ENCODE data around the gene ATP8A1. TPM values are rescaled to one million over a fixed set of nuclear protein-coding genes. Genes with fewer than 3 reads are reported as not detected.
"Not testable (repeated sequence)": the region's sequence is repeated elsewhere in the genome, so short reads cannot be mapped to it uniquely, and the experiment has no call there.

The ATP8A1 gene
- total and polyA plus RNA-seq, 4 donors, result 0.38 to 13.2 (median 6.7) TPM

DNA sequence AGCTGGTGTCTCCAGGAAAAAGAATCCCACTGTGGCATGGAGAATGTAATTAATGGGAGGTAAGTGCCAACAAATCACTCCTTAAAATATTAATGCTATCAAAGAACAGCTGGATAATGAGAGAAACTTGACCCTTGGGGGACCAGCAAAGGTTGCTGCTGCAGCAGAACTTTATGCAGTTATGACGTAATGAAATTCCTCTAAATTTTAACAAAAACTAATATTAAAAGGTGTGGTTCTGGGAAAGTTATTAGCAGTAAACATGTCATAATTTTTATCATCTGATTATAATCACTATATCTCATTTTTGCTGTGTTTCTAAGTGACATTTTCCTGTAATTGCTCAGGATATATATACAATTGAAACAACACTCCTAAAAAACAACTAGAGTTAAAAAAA is 261.3 kb downstream of the ATP8A1 start:
- intact Hi-C loops (cut with DNase I), result no loop called here
- Histone ChIP-seq H3K27ac (ENCODE audit: low read depth in 1 of 2, low read length in 2 of 2) (no peak overlapping the region), H3K9me3 (ENCODE audit: control insufficient read depth, low read length) (no peaks in the 10 kb centered on the region), H3K36me3 (ENCODE audit: control insufficient read depth in 1 of 2, insufficient read depth in 2 of 2, low read length in 1 of 2) (no peaks in the 10 kb centered on the region), H3K4me1 (ENCODE audit: control insufficient read depth in 1 of 2, insufficient read depth in 2 of 2, low read length in 2 of 2) (no peaks in the 10 kb centered on the region), H3K4me3 (ENCODE audit: low read length in 2 of 2) (no peak overlapping the region), H3K27me3 (ENCODE audit: control insufficient read depth in 1 of 2, insufficient read depth in 2 of 2, low read length in 1 of 2) (no peaks in the 10 kb centered on the region)
- no peak for DNase-seq
- ATAC-seq (ENCODE audit: low FRiP score), result no peak
- 95 to 100% methylated on average over 1 of the region's 1 CpG for WGBS, 2 donors

DNA sequence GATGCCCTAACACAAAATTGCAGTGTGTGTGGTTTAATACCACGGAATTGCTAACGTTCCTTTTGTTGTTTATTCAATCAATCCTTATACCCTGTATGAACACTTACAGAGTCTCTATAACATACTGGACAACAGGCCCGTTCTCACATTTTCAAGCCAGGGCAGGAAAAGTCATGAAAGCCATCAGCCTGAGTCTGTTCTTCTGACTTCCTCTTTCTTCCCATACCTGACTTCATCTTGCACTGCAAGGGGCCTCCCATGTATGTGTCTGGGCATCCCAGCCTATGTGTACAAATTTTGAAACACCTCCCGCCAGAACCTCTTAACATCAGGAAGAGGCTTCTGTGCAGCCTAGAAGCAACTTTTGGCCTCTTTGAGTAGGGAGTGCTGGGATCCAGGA is 264.5 kb downstream of the ATP8A1 start:
- no peaks in the 10 kb centered on the region for H3K36me3 ChIP-seq (ENCODE audit: control insufficient read depth in 1 of 2, insufficient read depth in 2 of 2, low read length in 1 of 2)
- WGBS, 2 donors, result 81 to 87% methylated on average over 4 of the region's 4 CpGs
- H3K27ac ChIP-seq (ENCODE audit: low read depth in 1 of 2, low read length in 2 of 2), result no peak overlapping the region
- H3K4me3 ChIP-seq (ENCODE audit: low read length in 2 of 2), result no peak overlapping the region
- H3K27me3 ChIP-seq (ENCODE audit: control insufficient read depth in 1 of 2, insufficient read depth in 2 of 2, low read length in 1 of 2), result no peaks in the 10 kb centered on the region
- DNase-seq, result no peak
- H3K4me1 ChIP-seq (ENCODE audit: control insufficient read depth in 1 of 2, insufficient read depth in 2 of 2, low read length in 2 of 2), result no peaks in the 10 kb centered on the region
- intact Hi-C loops (cut with DNase I), result no loop called here
- no peaks in the 10 kb centered on the region for H3K9me3 ChIP-seq (ENCODE audit: control insufficient read depth, low read length)
- ATAC-seq (ENCODE audit: low FRiP score), result no peak

GRCh38 chr4:42391981-42392380 is 264.9 kb downstream of the ATP8A1 start:
- DNase-seq (no peak), ATAC-seq (ENCODE audit: low FRiP score) (no peak)
- H3K36me3 ChIP-seq (ENCODE audit: control insufficient read depth in 1 of 2, insufficient read depth in 2 of 2, low read length in 1 of 2), result no peaks in the 10 kb centered on the region
- no peak overlapping the region for H3K27ac ChIP-seq (ENCODE audit: low read depth in 1 of 2, low read length in 2 of 2)
- no peak overlapping the region for H3K4me3 ChIP-seq (ENCODE audit: low read length in 2 of 2)
- H3K27me3 ChIP-seq (ENCODE audit: control insufficient read depth in 1 of 2, insufficient read depth in 2 of 2, low read length in 1 of 2), result no peaks in the 10 kb centered on the region
- no peaks in the 10 kb centered on the region for H3K9me3 ChIP-seq (ENCODE audit: control insufficient read depth, low read length)
- intact Hi-C loops (cut with DNase I), result no loop called here
- 57 to 58% methylated on average over 5 of the region's 5 CpGs for WGBS, 2 donors
- H3K4me1 ChIP-seq (ENCODE audit: control insufficient read depth in 1 of 2, insufficient read depth in 2 of 2, low read length in 2 of 2), result no peaks in the 10 kb centered on the region

GRCh38 chr4:42391355-42391664 is 265.6 kb downstream of the ATP8A1 start:
- no peak overlapping the region for H3K27ac ChIP-seq (ENCODE audit: low read depth in 1 of 2, low read length in 2 of 2)
- ATAC-seq (ENCODE audit: low FRiP score), result no peak
- H3K27me3 ChIP-seq (ENCODE audit: control insufficient read depth in 1 of 2, insufficient read depth in 2 of 2, low read length in 1 of 2), result no peaks in the 10 kb centered on the region
- H3K36me3 ChIP-seq (ENCODE audit: control insufficient read depth in 1 of 2, insufficient read depth in 2 of 2, low read length in 1 of 2), result no peaks in the 10 kb centered on the region
- H3K4me3 ChIP-seq (ENCODE audit: low read length in 2 of 2), result no peak overlapping the region
- H3K4me1 ChIP-seq (ENCODE audit: control insufficient read depth in 1 of 2, insufficient read depth in 2 of 2, low read length in 2 of 2), result no peaks in the 10 kb centered on the region
- DNase-seq, result no peak
- 85 to 92% methylated on average over 2 of the region's 2 CpGs for WGBS, 2 donors
- intact Hi-C loops (cut with DNase I), result no loop called here
- H3K9me3 ChIP-seq (ENCODE audit: control insufficient read depth, low read length), result no peaks in the 10 kb centered on the region

- Histone ChIP-seq H3K36me3 (ENCODE audit: control insufficient read depth in 1 of 2, insufficient read depth in 2 of 2, low read length in 1 of 2) (no peaks in the 10 kb centered on the region), H3K4me3 (ENCODE audit: low read length in 2 of 2) (no peak overlapping the region), H3K27me3 (ENCODE audit: control insufficient read depth in 1 of 2, insufficient read depth in 2 of 2, low read length in 1 of 2) (no peaks in the 10 kb centered on the region), H3K27ac (ENCODE audit: low read depth in 1 of 2, low read length in 2 of 2) (no peak overlapping the region), H3K4me1 (ENCODE audit: control insufficient read depth in 1 of 2, insufficient read depth in 2 of 2, low read length in 2 of 2) (no peaks in the 10 kb centered on the region), H3K9me3 (ENCODE audit: control insufficient read depth, low read length) (no peaks in the 10 kb centered on the region)
- 52 to 60% methylated on average over 10 of the region's 10 CpGs for WGBS, 2 donors
- no peak for ATAC-seq (ENCODE audit: low FRiP score)
- intact Hi-C loops (cut with DNase I), result no loop called here
- no peak for DNase-seq
Observed at GRCh38 chr4:42390622-42391354, 266.1 kb downstream of the ATP8A1 start.

GRCh38 chr4:42385516-42385915 is 271.4 kb downstream of the ATP8A1 start:
- Histone ChIP-seq H3K27me3 (ENCODE audit: control insufficient read depth in 1 of 2, insufficient read depth in 2 of 2, low read length in 1 of 2) (no peaks in the 10 kb centered on the region), H3K9me3 (ENCODE audit: control insufficient read depth, low read length) (no peaks in the 10 kb centered on the region), H3K36me3 (ENCODE audit: control insufficient read depth in 1 of 2, insufficient read depth in 2 of 2, low read length in 1 of 2) (no peaks in the 10 kb centered on the region), H3K4me3 (ENCODE audit: low read length in 2 of 2) (no peak overlapping the region), H3K27ac (ENCODE audit: low read depth in 1 of 2, low read length in 2 of 2) (no peak overlapping the region), H3K4me1 (ENCODE audit: control insufficient read depth in 1 of 2, insufficient read depth in 2 of 2, low read length in 2 of 2) (no peaks in the 10 kb centered on the region)
- DNase-seq (no peak), ATAC-seq (ENCODE audit: low FRiP score) (no peak)
- intact Hi-C loops (cut with DNase I), result no loop called here
- 100% methylated on average over 1 of the region's 1 CpG for WGBS, 2 donors

DNA sequence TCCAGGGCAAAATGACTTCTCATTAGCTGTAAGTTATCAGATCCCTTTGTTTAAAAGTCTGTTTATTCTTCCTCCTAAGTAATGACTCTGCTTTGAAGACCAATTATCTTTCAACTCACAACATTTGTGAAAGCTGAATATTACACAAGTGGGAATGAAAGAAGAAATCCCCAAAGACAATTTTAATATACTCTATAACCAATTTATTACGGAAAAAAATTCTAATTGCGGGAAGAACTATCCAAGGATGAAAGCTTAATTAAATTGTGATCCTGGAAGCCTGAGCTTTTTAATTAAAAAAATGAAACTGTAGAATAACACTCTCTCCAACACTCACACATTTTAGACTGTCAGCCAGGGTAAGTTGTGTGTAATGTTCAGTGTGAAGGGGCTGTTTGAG is 275.2 kb downstream of the ATP8A1 start:
- 96 to 97% methylated on average over 2 of the region's 2 CpGs for WGBS, 2 donors
- Histone ChIP-seq H3K9me3 (ENCODE audit: control insufficient read depth, low read length) (no peaks in the 10 kb centered on the region), H3K4me3 (ENCODE audit: low read length in 2 of 2) (no peak overlapping the region), H3K4me1 (ENCODE audit: control insufficient read depth in 1 of 2, insufficient read depth in 2 of 2, low read length in 2 of 2) (no peaks in the 10 kb centered on the region), H3K27me3 (ENCODE audit: control insufficient read depth in 1 of 2, insufficient read depth in 2 of 2, low read length in 1 of 2) (no peaks in the 10 kb centered on the region), H3K27ac (ENCODE audit: low read depth in 1 of 2, low read length in 2 of 2) (no peak overlapping the region), H3K36me3 (ENCODE audit: control insufficient read depth in 1 of 2, insufficient read depth in 2 of 2, low read length in 1 of 2) (no peaks in the 10 kb centered on the region)
- ATAC-seq (ENCODE audit: low FRiP score) (no peak), DNase-seq (no peak)
- intact Hi-C loops (cut with DNase I), result no loop called here

DNA sequence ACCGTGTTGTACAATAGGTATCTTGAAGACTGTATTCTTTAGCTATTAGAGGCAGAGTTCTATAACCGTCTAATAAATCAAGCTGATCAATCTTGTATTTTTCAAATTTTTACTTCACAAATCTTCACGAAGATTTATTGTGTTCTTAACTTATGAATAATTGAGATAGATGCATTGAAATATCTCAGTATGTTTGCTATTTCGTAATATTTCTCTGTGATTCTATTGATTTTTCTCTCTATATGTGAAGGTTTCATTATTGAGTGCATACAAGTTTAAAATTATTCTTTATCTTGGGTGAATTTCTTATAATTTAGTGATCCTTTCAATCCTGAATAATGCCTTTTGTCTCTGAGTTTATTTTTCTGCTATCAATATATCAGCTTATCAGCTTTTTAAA is 279.4 kb downstream of the ATP8A1 start:
- ATAC-seq (ENCODE audit: low FRiP score) (no peak), DNase-seq (no peak)
- no peak overlapping the region for H3K27ac ChIP-seq (ENCODE audit: low read depth in 1 of 2, low read length in 2 of 2)
- H3K27me3 ChIP-seq (ENCODE audit: control insufficient read depth in 1 of 2, insufficient read depth in 2 of 2, low read length in 1 of 2), result no peaks in the 10 kb centered on the region
- no peaks in the 10 kb centered on the region for H3K36me3 ChIP-seq (ENCODE audit: control insufficient read depth in 1 of 2, insufficient read depth in 2 of 2, low read length in 1 of 2)
- no peak overlapping the region for H3K4me3 ChIP-seq (ENCODE audit: low read length in 2 of 2)
- no peaks in the 10 kb centered on the region for H3K4me1 ChIP-seq (ENCODE audit: control insufficient read depth in 1 of 2, insufficient read depth in 2 of 2, low read length in 2 of 2)
- WGBS, 2 donors, result 88 to 91% methylated on average over 4 of the region's 4 CpGs
- H3K9me3 ChIP-seq (ENCODE audit: control insufficient read depth, low read length), result no peaks in the 10 kb centered on the region
- intact Hi-C loops (cut with DNase I), result no loop called here

GRCh38 chr4:42372303-42372702 is 284.6 kb downstream of the ATP8A1 start:
- WGBS, 2 donors, result 88 to 91% methylated on average over 6 of the region's 6 CpGs
- not testable (repeated sequence) for DNase-seq; H3K9me3 ChIP-seq (ENCODE audit: control insufficient read depth, low read length); H3K27ac ChIP-seq (ENCODE audit: low read depth in 1 of 2, low read length in 2 of 2); H3K4me3 ChIP-seq (ENCODE audit: low read length in 2 of 2); H3K27me3 ChIP-seq (ENCODE audit: control insufficient read depth in 1 of 2, insufficient read depth in 2 of 2, low read length in 1 of 2); H3K36me3 ChIP-seq (ENCODE audit: control insufficient read depth in 1 of 2, insufficient read depth in 2 of 2, low read length in 1 of 2); ATAC-seq (ENCODE audit: low FRiP score); H3K4me1 ChIP-seq (ENCODE audit: control insufficient read depth in 1 of 2, insufficient read depth in 2 of 2, low read length in 2 of 2)
- intact Hi-C loops (cut with DNase I), result loop anchor here in 1 of 2 donors (5.0 kb wide), 1 partner anchor 90 kb away; no protein-coding TSS in a partner anchor
